RKO (cell line): ENCODE measurements around the gene IGF2BP2.
A peak's percentile ranks its signal among the peaks of the same experiment; 100 is the strongest.

Experiments
- DNase-seq: peaks from one replicate; pipeline ENCODE4 v3.0.0-alpha.2; 2016; ENCODE audit warnings: low spot score

Gene IGF2BP2

GRCh38 chr3:185837414-185837813 is 12.6 kb upstream of the IGF2BP2 start:
- DNase-seq: no peak

- no peak for DNase-seq
These were observed 7.1 kb upstream of the IGF2BP2 start for GRCh38 chr3:185831990-185832389.

- no peak for DNase-seq
These were observed 6.4 kb upstream of the IGF2BP2 start for GRCh38 chr3:185831195-185831594.

- no peak for DNase-seq
These were observed 5.4 kb upstream of the IGF2BP2 start for GRCh38 chr3:185830018-185830797.

GRCh38 chr3:185828755-185829154 is 3.9 kb upstream of the IGF2BP2 start:
- no peak for DNase-seq

- DNase-seq: no peak
These were observed 2.9 kb upstream of the IGF2BP2 start for GRCh38 chr3:185827595-185828344.

GRCh38 chr3:185825639-185826481 is 1.0 kb upstream of the IGF2BP2 start:
- peak; percentile 66 for DNase-seq

GRCh38 chr3:185824051-185825005 is 514 bp downstream of the IGF2BP2 start:
- DNase-seq: peak; percentile 40

- DNase-seq: peak; percentile 65
These were observed 1.5 kb downstream of the IGF2BP2 start for GRCh38 chr3:185823078-185824044.

- DNase-seq: peak; percentile 94
These were observed 2.4 kb downstream of the IGF2BP2 start for GRCh38 chr3:185822221-185823000.

GRCh38 chr3:185820973-185821758 is 3.7 kb downstream of the IGF2BP2 start:
- DNase-seq: peak; percentile 95

GRCh38 chr3:185818267-185818875 is 6.5 kb downstream of the IGF2BP2 start:
- DNase-seq: no peak

GRCh38 chr3:185815391-185816282 is 9.2 kb downstream of the IGF2BP2 start:
- no peak for DNase-seq

- DNase-seq: no peak
These were observed 11.1 kb downstream of the IGF2BP2 start for GRCh38 chr3:185813691-185814215.

- no peak for DNase-seq
These were observed 11.6 kb downstream of the IGF2BP2 start for GRCh38 chr3:185813205-185813604.

- peak; percentile 100 for DNase-seq
These were observed 17.3 kb downstream of the IGF2BP2 start for GRCh38 chr3:185807445-185808068.
